ENCODE data around the gene KIAA0825.

- TF ChIP-seq, protein P1, sequence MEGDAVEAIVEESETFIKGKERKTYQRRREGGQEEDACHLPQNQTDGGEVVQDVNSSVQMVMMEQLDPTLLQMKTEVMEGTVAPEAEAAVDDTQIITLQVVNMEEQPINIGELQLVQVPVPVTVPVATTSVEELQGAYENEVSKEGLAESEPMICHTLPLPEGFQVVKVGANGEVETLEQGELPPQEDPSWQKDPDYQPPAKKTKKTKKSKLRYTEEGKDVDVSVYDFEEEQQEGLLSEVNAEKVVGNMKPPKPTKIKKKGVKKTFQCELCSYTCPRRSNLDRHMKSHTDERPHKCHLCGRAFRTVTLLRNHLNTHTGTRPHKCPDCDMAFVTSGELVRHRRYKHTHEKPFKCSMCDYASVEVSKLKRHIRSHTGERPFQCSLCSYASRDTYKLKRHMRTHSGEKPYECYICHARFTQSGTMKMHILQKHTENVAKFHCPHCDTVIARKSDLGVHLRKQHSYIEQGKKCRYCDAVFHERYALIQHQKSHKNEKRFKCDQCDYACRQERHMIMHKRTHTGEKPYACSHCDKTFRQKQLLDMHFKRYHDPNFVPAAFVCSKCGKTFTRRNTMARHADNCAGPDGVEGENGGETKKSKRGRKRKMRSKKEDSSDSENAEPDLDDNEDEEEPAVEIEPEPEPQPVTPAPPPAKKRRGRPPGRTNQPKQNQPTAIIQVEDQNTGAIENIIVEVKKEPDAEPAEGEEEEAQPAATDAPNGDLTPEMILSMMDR (IDR thresholded peaks at IDR 0.05), result no peak
- TF ChIP-seq POLR2A (IDR thresholded peaks at IDR 0.05), result no peak
Observed at GRCh38 chr5:94217745-94218144, 400.7 kb downstream of the KIAA0825 start.
